Endodermal cell (in vitro differentiated cells): ENCODE measurements around the gene PPM1D. TPM values are rescaled to one million over a fixed set of nuclear protein-coding genes. Genes with fewer than 3 reads are reported as not detected.
"Not testable (repeated sequence)": the region's sequence is repeated elsewhere in the genome, so short reads cannot be mapped to it uniquely, and the experiment has no call there.

Experiments used
- DNase-seq: peaks from one replicate; pipeline ENCODE4 v3.0.0-alpha.2; 2017
- H3K27ac ChIP-seq: 2 replicates; pipeline ENCODE4 v1.5.1; 2013; ENCODE audit warnings: mild to moderate bottlenecking, low read depth, low read length, moderate library complexity
- H3K27me3 ChIP-seq: 2 replicates; pipeline ENCODE4 v1.6.1; 2013; ENCODE audit warnings: mild to moderate bottlenecking, low read length, moderate library complexity; ENCODE audit not compliant: insufficient read depth, control insufficient read depth, poor library complexity, severe bottlenecking
- H3K36me3 ChIP-seq: 2 replicates; pipeline ENCODE4 v1.7.0; 2013; ENCODE audit warnings: mild to moderate bottlenecking, low read length, moderate library complexity; ENCODE audit not compliant: control insufficient read depth, insufficient read depth
- H3K4me1 ChIP-seq: one replicate; pipeline ENCODE4 v1.7.0; 2013; ENCODE audit warnings: low read length; ENCODE audit not compliant: control insufficient read depth, insufficient read depth
- H3K4me3 ChIP-seq: 2 replicates; pipeline ENCODE4 v1.5.1; 2013; ENCODE audit warnings: mild to moderate bottlenecking, low read length, moderate library complexity
- H3K9ac ChIP-seq: 2 replicates; pipeline ENCODE4 v1.6.1; 2013; ENCODE audit warnings: mild to moderate bottlenecking, low read length, moderate library complexity; ENCODE audit not compliant: poor library complexity, severe bottlenecking; ENCODE audit errors: extremely low read depth
- H3K9me3 ChIP-seq: 2 replicates; pipeline ENCODE4 v1.6.1; 2013; ENCODE audit warnings: mild to moderate bottlenecking, low read length, moderate library complexity; ENCODE audit not compliant: control insufficient read depth
- H3K27ac Mint-ChIP-seq: 2 replicates; pipeline ENCODE4 v1.8.0; 2020; ENCODE audit warnings: mixed read lengths
- H3K27me3 Mint-ChIP-seq: 2 replicates; pipeline ENCODE4 v1.8.0; 2021; ENCODE audit warnings: mild to moderate bottlenecking, mixed read lengths; ENCODE audit not compliant: insufficient read depth
- H3K36me3 Mint-ChIP-seq: 2 replicates; pipeline ENCODE4 v1.8.0; 2020; ENCODE audit warnings: low read depth, mixed read lengths
- H3K4me1 Mint-ChIP-seq: 2 replicates; pipeline ENCODE4 v1.8.0; 2020; ENCODE audit warnings: mixed read lengths
- H3K4me3 Mint-ChIP-seq: 2 replicates; pipeline ENCODE4 v1.8.0; 2020; ENCODE audit warnings: mild to moderate bottlenecking, moderate library complexity, mixed read lengths
- H3K9me3 Mint-ChIP-seq: 2 replicates; pipeline ENCODE4 v1.8.0; 2020; ENCODE audit warnings: mild to moderate bottlenecking, mixed read lengths
- CTCF ChIP-seq: fragments of 200-600 bp; sonication (generic); conservative IDR thresholded peaks from 2 replicates; pipeline ENCODE4 v1.5.0; 2021; ENCODE audit warnings: antibody characterized with exemption, mild to moderate bottlenecking
- WGBS, 2 experiments: methylation state at CpG; one replicate each; pipeline versions ENCODE4 v1.1.5 to v1.1.7; 2013; ENCODE audit warnings: missing lambda C conversion rate in 2 of 2, mixed read lengths in 1 of 2; ENCODE audit not compliant: insufficient coverage in 1 of 2, insufficient read length in 1 of 2; 5-methylcytosine and 5-hydroxymethylcytosine counted together
- total RNA-seq, 2 donors: library from RNA; stranded (reverse); fragmentation: NEBNext Ultra II Directional in 1 of 2; extraction: Animal tissue kit (Norgen Biotek cat#: 25700) in 1 of 2; gene quantifications; 2 replicates in 1 of 2; 3 replicates in 1 of 2; pipeline ENCODE4 v1.2.1, GENCODE V29; 2021

Gene PPM1D
- total RNA-seq, 2 donors from 2014 or later = 9.4 to 13.0 TPM

- not testable (repeated sequence) for H3K9ac ChIP-seq, DNase-seq, H3K4me1 Mint-ChIP-seq, H3K27ac Mint-ChIP-seq, H3K4me3 Mint-ChIP-seq, H3K4me3 ChIP-seq, H3K4me1 ChIP-seq, H3K9me3 Mint-ChIP-seq, H3K27ac ChIP-seq, H3K27me3 ChIP-seq, H3K27me3 Mint-ChIP-seq
- Histone ChIP-seq H3K36me3 (peaks cover 26% of the 10 kb centered on the region), H3K9me3 (peaks cover 14% of the 10 kb centered on the region)
- H3K36me3 Mint-ChIP-seq = peaks cover 14% of the 10 kb centered on the region
- 90 to 92% methylated on average over 2 to 3 of the region's 3 CpGs for WGBS, 2 experiments
Observed at GRCh38 chr17:60614247-60614646, 14.3 kb downstream of the PPM1D start.

- WGBS, 2 experiments = 95 to 98% methylated on average over 5 to 6 of the region's 7 CpGs
- Mint-ChIP-seq H3K4me1 (no peaks in the 10 kb centered on the region), H3K4me3 (no peak overlapping the region), H3K27me3 (no peaks in the 10 kb centered on the region), H3K9me3 (peaks cover 5% of the 10 kb centered on the region), H3K27ac (no peak overlapping the region), H3K36me3 (peaks cover 12% of the 10 kb centered on the region)
- peaks cover 26% of the 10 kb centered on the region for H3K36me3 ChIP-seq
- no peak overlapping the region for H3K4me3 ChIP-seq
- H3K27ac ChIP-seq = no peak overlapping the region
- TF ChIP-seq CTCF = no peak
- peaks cover 14% of the 10 kb centered on the region for H3K9me3 ChIP-seq
- H3K27me3 ChIP-seq = no peaks in the 10 kb centered on the region
- no peak for DNase-seq
- H3K9ac ChIP-seq = no peak overlapping the region
- no peaks in the 10 kb centered on the region for H3K4me1 ChIP-seq
Observed at GRCh38 chr17:60615108-60615507, 15.1 kb downstream of the PPM1D start.

- 98 to 100% methylated on average over 3 of the region's 3 CpGs for WGBS, 2 experiments
- DNase-seq = no peak
- H3K27me3 Mint-ChIP-seq = no peaks in the 10 kb centered on the region
Observed at GRCh38 chr17:60615840-60616239, 15.8 kb downstream of the PPM1D start.

More at GRCh38 chr17:60615840-60616239, 15.8 kb downstream of the PPM1D start:
- no peaks in the 10 kb centered on the region for H3K27me3 ChIP-seq
- no peaks in the 10 kb centered on the region for H3K4me1 ChIP-seq
- no peak overlapping the region for H3K27ac ChIP-seq
- peaks cover 16% of the 10 kb centered on the region for H3K9me3 ChIP-seq
- Mint-ChIP-seq H3K4me3 (no peak overlapping the region), H3K9me3 (peaks cover 5% of the 10 kb centered on the region), H3K4me1 (no peaks in the 10 kb centered on the region), H3K27ac (no peak overlapping the region), H3K36me3 (peaks cover 12% of the 10 kb centered on the region)
- TF ChIP-seq CTCF = no peak
- H3K4me3 ChIP-seq = no peak overlapping the region
- H3K9ac ChIP-seq = no peak overlapping the region
- peaks cover 26% of the 10 kb centered on the region for H3K36me3 ChIP-seq
